ENCODE data around the gene CD96.

- no peak for TF ChIP-seq POLR2A (IDR thresholded peaks at IDR 0.05)
- TF ChIP-seq, protein P1, sequence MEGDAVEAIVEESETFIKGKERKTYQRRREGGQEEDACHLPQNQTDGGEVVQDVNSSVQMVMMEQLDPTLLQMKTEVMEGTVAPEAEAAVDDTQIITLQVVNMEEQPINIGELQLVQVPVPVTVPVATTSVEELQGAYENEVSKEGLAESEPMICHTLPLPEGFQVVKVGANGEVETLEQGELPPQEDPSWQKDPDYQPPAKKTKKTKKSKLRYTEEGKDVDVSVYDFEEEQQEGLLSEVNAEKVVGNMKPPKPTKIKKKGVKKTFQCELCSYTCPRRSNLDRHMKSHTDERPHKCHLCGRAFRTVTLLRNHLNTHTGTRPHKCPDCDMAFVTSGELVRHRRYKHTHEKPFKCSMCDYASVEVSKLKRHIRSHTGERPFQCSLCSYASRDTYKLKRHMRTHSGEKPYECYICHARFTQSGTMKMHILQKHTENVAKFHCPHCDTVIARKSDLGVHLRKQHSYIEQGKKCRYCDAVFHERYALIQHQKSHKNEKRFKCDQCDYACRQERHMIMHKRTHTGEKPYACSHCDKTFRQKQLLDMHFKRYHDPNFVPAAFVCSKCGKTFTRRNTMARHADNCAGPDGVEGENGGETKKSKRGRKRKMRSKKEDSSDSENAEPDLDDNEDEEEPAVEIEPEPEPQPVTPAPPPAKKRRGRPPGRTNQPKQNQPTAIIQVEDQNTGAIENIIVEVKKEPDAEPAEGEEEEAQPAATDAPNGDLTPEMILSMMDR (IDR thresholded peaks at IDR 0.05) = no peak
Observed at GRCh38 chr3:111519178-111519855, 22.7 kb upstream of the CD96 start.

Measured in tibial nerve (tissue), 3 donors.